ENCODE measurements around the gene GALNT1.

The GALNT1 gene

DNA sequence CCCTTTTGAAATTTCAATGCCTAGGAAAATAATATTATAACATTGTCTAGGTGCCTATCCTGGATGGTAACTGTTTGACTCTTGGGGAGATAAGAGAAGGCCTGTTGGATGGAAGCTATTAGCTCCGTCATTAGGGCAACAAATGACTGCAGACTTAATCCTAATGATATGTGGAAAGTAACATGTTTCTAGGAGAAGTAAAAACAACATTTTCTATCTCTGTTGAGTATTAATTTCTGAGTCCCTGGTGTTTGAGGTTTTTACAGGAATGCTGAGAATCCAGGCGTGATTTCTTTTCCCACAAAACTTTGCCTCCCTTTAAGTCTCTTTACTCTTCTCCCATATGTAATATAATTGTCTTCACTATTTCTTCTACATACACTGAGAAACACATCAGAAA lies 159.1 kb downstream of the GALNT1 start:
- no peaks in the 10 kb centered on the region for H3K79me2 ChIP-seq (ENCODE audit: control insufficient read depth, low read length)
- H3K27me3 ChIP-seq (ENCODE audit: control insufficient read depth, low read length): 0 out of 2 replicates have a peak, but pooled peaks cover 4% of the 10 kb centered on the region
- no peak for TF ChIP-seq EZH2phosphoT487 (IDR thresholded peaks at IDR 0.05; ENCODE audit: borderline replicate concordance, low read length)
- TF ChIP-seq, protein P1, sequence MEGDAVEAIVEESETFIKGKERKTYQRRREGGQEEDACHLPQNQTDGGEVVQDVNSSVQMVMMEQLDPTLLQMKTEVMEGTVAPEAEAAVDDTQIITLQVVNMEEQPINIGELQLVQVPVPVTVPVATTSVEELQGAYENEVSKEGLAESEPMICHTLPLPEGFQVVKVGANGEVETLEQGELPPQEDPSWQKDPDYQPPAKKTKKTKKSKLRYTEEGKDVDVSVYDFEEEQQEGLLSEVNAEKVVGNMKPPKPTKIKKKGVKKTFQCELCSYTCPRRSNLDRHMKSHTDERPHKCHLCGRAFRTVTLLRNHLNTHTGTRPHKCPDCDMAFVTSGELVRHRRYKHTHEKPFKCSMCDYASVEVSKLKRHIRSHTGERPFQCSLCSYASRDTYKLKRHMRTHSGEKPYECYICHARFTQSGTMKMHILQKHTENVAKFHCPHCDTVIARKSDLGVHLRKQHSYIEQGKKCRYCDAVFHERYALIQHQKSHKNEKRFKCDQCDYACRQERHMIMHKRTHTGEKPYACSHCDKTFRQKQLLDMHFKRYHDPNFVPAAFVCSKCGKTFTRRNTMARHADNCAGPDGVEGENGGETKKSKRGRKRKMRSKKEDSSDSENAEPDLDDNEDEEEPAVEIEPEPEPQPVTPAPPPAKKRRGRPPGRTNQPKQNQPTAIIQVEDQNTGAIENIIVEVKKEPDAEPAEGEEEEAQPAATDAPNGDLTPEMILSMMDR (IDR thresholded peaks at IDR 0.05; ENCODE audit: low read depth, low read length, poor library complexity, severe bottlenecking): no peak
- H4K20me1 ChIP-seq (ENCODE audit: control insufficient read depth, insufficient read depth, low read depth, low read length): no peaks in the 10 kb centered on the region
- no peaks in the 10 kb centered on the region for H3K4me1 ChIP-seq (ENCODE audit: control insufficient read depth, low read length)
- no peaks in the 10 kb centered on the region for H3K9me2 ChIP-seq (replicated peaks; ENCODE audit: control insufficient read depth, low read length)
- H3F3A ChIP-seq (ENCODE audit: control insufficient read depth, insufficient read depth): no peaks in the 10 kb centered on the region
- no peak overlapping the region for H3K4me3 ChIP-seq (ENCODE audit: low read length)
- H3K9me3 ChIP-seq (ENCODE audit: control insufficient read depth, insufficient read depth, low read length): no peaks in the 10 kb centered on the region; the same call in 1 of the 2 replicates
- no peaks in the 10 kb centered on the region for H3K36me3 ChIP-seq (ENCODE audit: control insufficient read depth, low read length)
- no peak overlapping the region for H3K27ac ChIP-seq (ENCODE audit: low read depth, low read length)
- H3K4me2 ChIP-seq (ENCODE audit: low read length): no peak overlapping the region

DNA sequence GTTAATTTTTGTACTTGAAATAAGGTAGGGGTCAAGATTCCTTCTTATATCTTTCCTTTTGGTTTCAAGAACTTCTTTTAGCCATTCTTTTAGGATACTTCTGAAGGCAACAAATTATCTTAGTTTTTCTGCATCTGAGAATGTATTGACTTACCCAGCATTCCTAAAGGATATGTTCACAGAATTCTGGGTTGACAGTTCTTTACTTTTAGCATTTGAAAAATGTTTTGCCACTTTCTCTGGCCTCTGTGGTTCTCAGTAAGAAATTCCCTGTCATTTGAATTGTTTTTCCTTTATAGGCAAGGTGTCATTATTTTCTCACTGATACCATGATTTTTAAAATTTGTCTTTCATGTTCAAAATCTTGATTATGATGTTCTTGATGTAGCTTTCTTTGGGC lies 162.4 kb downstream of the GALNT1 start:
- no peak overlapping the region for H3K4me3 ChIP-seq (ENCODE audit: low read length)
- no peaks in the 10 kb centered on the region for H4K20me1 ChIP-seq (ENCODE audit: control insufficient read depth, insufficient read depth, low read depth, low read length)
- H3K36me3 ChIP-seq (ENCODE audit: control insufficient read depth, low read length): no peaks in the 10 kb centered on the region
- H3F3A ChIP-seq (ENCODE audit: control insufficient read depth, insufficient read depth): no peaks in the 10 kb centered on the region
- no peaks in the 10 kb centered on the region for H3K9me2 ChIP-seq (replicated peaks; ENCODE audit: control insufficient read depth, low read length)
- TF ChIP-seq, protein P1 (IDR thresholded peaks at IDR 0.05; ENCODE audit: low read depth, low read length, poor library complexity, severe bottlenecking): no peak
- TF ChIP-seq EZH2phosphoT487 (IDR thresholded peaks at IDR 0.05; ENCODE audit: borderline replicate concordance, low read length): no peak
- H3K27ac ChIP-seq (ENCODE audit: low read depth, low read length): no peak overlapping the region
- H3K79me2 ChIP-seq (ENCODE audit: control insufficient read depth, low read length): no peaks in the 10 kb centered on the region
- no peaks in the 10 kb centered on the region for H3K4me1 ChIP-seq (ENCODE audit: control insufficient read depth, low read length)
- H3K4me2 ChIP-seq (ENCODE audit: low read length): no peak overlapping the region
- H3K9me3 ChIP-seq (ENCODE audit: control insufficient read depth, insufficient read depth, low read length): no peaks in the 10 kb centered on the region; the same call in 1 of the 2 replicates
- H3K27me3 ChIP-seq (ENCODE audit: control insufficient read depth, low read length): no peaks in the 10 kb centered on the region

DNA sequence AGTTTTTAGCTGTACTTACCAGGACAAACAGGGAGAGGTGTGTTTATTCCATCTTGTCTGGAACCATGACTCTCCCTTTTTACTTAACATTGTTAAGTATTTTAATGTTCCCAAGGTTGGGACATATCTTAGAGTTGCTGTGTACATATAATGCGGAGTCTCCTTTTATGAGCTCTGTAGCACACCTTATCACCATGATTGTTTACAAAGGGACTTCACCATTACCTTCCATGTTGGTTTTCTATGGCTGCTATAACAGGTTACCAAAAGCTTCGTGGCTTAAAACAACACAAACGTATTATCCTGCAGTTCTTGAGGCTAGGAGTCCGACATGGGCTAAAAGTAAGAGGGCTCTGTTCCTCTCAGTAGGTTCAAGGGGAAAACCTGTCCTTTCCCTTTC lies 164.3 kb downstream of the GALNT1 start:
- H3K4me1 ChIP-seq (ENCODE audit: control insufficient read depth, low read length): no peaks in the 10 kb centered on the region
- H3K9me2 ChIP-seq (replicated peaks; ENCODE audit: control insufficient read depth, low read length): no peaks in the 10 kb centered on the region
- H3K4me2 ChIP-seq (ENCODE audit: low read length): no peak overlapping the region
- H3K79me2 ChIP-seq (ENCODE audit: control insufficient read depth, low read length): no peaks in the 10 kb centered on the region
- no peaks in the 10 kb centered on the region; the same call in 1 of the 2 replicates for H3K9me3 ChIP-seq (ENCODE audit: control insufficient read depth, insufficient read depth, low read length)
- no peaks in the 10 kb centered on the region for H3K27me3 ChIP-seq (ENCODE audit: control insufficient read depth, low read length)
- no peaks in the 10 kb centered on the region for H3F3A ChIP-seq (ENCODE audit: control insufficient read depth, insufficient read depth)
- H4K20me1 ChIP-seq (ENCODE audit: control insufficient read depth, insufficient read depth, low read depth, low read length): no peaks in the 10 kb centered on the region
- no peak overlapping the region for H3K4me3 ChIP-seq (ENCODE audit: low read length)
- H3K36me3 ChIP-seq (ENCODE audit: control insufficient read depth, low read length): no peaks in the 10 kb centered on the region
- TF ChIP-seq, protein P1 (IDR thresholded peaks at IDR 0.05; ENCODE audit: low read depth, low read length, poor library complexity, severe bottlenecking): no peak
- TF ChIP-seq EZH2phosphoT487 (IDR thresholded peaks at IDR 0.05; ENCODE audit: borderline replicate concordance, low read length): no peak
- H3K27ac ChIP-seq (ENCODE audit: low read depth, low read length): no peak overlapping the region
